Mucosa of rectum (tissue), 2 donors: ENCODE data around the gene TOP2B.

Experiments used
- H3K27ac ChIP-seq, 2 donors: one replicate each; pipeline ENCODE4 v1.7.0; 2013; ENCODE audit warnings: inconsistent platforms in 2 of 2, low read depth in 2 of 2, low read length in 2 of 2
- H3K27me3 ChIP-seq, 2 donors: one replicate each; pipeline ENCODE4 v1.7.0; 2013; ENCODE audit warnings: low read length in 2 of 2; ENCODE audit not compliant: control insufficient read depth in 2 of 2, insufficient read depth in 2 of 2
- H3K36me3 ChIP-seq, 2 donors: one replicate each; pipeline ENCODE4 v1.7.0; 2013; ENCODE audit warnings: low read length in 2 of 2; ENCODE audit not compliant: control insufficient read depth in 2 of 2, insufficient read depth in 2 of 2
- H3K4me1 ChIP-seq, 2 donors: one replicate each; pipeline ENCODE4 v1.7.0; 2013; ENCODE audit warnings: low read length in 2 of 2, mild to moderate bottlenecking in 1 of 2; ENCODE audit not compliant: control insufficient read depth in 2 of 2, insufficient read depth in 2 of 2
- H3K4me3 ChIP-seq, 2 donors: one replicate each; pipeline ENCODE4 v1.7.0; 2013; ENCODE audit warnings: low read length in 2 of 2
- H3K9ac ChIP-seq, 2 donors: one replicate each; pipeline ENCODE4 v1.7.0; 2013; ENCODE audit warnings: low read length in 2 of 2, low read depth in 1 of 2, mild to moderate bottlenecking in 1 of 2
- H3K9me3 ChIP-seq, 2 donors: one replicate each; pipeline ENCODE4 v1.7.0; 2013; ENCODE audit warnings: low read length in 2 of 2; ENCODE audit not compliant: control insufficient read depth in 2 of 2
- donor health status: healthy.
- donor health status: Normal muscosa, but diverticular disease.

Gene TOP2B

GRCh38 chr3:25586167-25586505 lies 78.6 kb downstream of the TOP2B start:
- H3K27me3 ChIP-seq: no peaks in the 10 kb centered on the region
- H3K36me3 ChIP-seq: no peaks in the 10 kb centered on the region
- H3K27ac ChIP-seq: no peak overlapping the region
- H3K9me3 ChIP-seq: no peaks in the 10 kb centered on the region
- H3K4me1 ChIP-seq: no peaks in the 10 kb centered on the region
- H3K4me3 ChIP-seq: no peak overlapping the region
- H3K9ac ChIP-seq: no peak overlapping the region

GRCh38 chr3:25585361-25586166 lies 79.1 kb downstream of the TOP2B start:
- Histone ChIP-seq H3K4me1 (no peaks in the 10 kb centered on the region), H3K9ac (no peak overlapping the region), H3K9me3 (no peaks in the 10 kb centered on the region), H3K4me3 (no peak overlapping the region), H3K27ac (no peak overlapping the region), H3K27me3 (no peaks in the 10 kb centered on the region), H3K36me3 (no peaks in the 10 kb centered on the region)

GRCh38 chr3:25584011-25584789 lies 80.5 kb downstream of the TOP2B start:
- Histone ChIP-seq H3K4me3 (no peak overlapping the region), H3K9me3 (no peaks in the 10 kb centered on the region), H3K27ac (no peak overlapping the region), H3K9ac (no peak overlapping the region), H3K4me1 (no peaks in the 10 kb centered on the region), H3K36me3 (no peaks in the 10 kb centered on the region), H3K27me3 (no peaks in the 10 kb centered on the region)

- Histone ChIP-seq H3K4me3 (no peak overlapping the region), H3K4me1 (no peaks in the 10 kb centered on the region), H3K9ac (no peak overlapping the region), H3K9me3 (no peaks in the 10 kb centered on the region), H3K27ac (no peak overlapping the region), H3K27me3 (no peaks in the 10 kb centered on the region), H3K36me3 (no peaks in the 10 kb centered on the region)
Observed at GRCh38 chr3:25583343-25583742, 81.4 kb downstream of the TOP2B start.

GRCh38 chr3:25582242-25582641 lies 82.5 kb downstream of the TOP2B start:
- Histone ChIP-seq H3K27me3 (no peaks in the 10 kb centered on the region), H3K9ac (no peak overlapping the region), H3K9me3 (no peaks in the 10 kb centered on the region), H3K4me1 (no peaks in the 10 kb centered on the region), H3K36me3 (no peaks in the 10 kb centered on the region), H3K27ac (no peak overlapping the region), H3K4me3 (no peak overlapping the region)

- Histone ChIP-seq H3K9ac (no peak overlapping the region), H3K9me3 (no peaks in the 10 kb centered on the region), H3K27ac (no peak overlapping the region), H3K27me3 (no peaks in the 10 kb centered on the region), H3K36me3 (no peaks in the 10 kb centered on the region), H3K4me1 (no peaks in the 10 kb centered on the region), H3K4me3 (no peak overlapping the region)
Observed at GRCh38 chr3:25581823-25582222, 82.9 kb downstream of the TOP2B start.

- Histone ChIP-seq H3K4me3 (no peak overlapping the region), H3K9me3 (no peaks in the 10 kb centered on the region), H3K36me3 (no peaks in the 10 kb centered on the region), H3K27me3 (no peaks in the 10 kb centered on the region), H3K27ac (no peak overlapping the region), H3K9ac (no peak overlapping the region), H3K4me1 (no peaks in the 10 kb centered on the region)
Observed at GRCh38 chr3:25581335-25581734, 83.4 kb downstream of the TOP2B start.

- Histone ChIP-seq H3K9me3 (no peaks in the 10 kb centered on the region), H3K27me3 (no peaks in the 10 kb centered on the region), H3K9ac (no peak overlapping the region), H3K4me1 (no peaks in the 10 kb centered on the region), H3K36me3 (no peaks in the 10 kb centered on the region), H3K27ac (no peak overlapping the region), H3K4me3 (no peak overlapping the region)
Observed at GRCh38 chr3:25580534-25580933, 84.2 kb downstream of the TOP2B start.

GRCh38 chr3:25578059-25578458 lies 86.6 kb downstream of the TOP2B start:
- no peak overlapping the region for H3K27ac ChIP-seq
- H3K4me1 ChIP-seq: no peaks in the 10 kb centered on the region
- no peak overlapping the region for H3K4me3 ChIP-seq
- H3K27me3 ChIP-seq: no peaks in the 10 kb centered on the region
- no peaks in the 10 kb centered on the region for H3K36me3 ChIP-seq
- H3K9ac ChIP-seq: no peak overlapping the region
- H3K9me3 ChIP-seq: no peaks in the 10 kb centered on the region

- Histone ChIP-seq H3K9ac (no peak overlapping the region), H3K36me3 (no peaks in the 10 kb centered on the region), H3K27me3 (no peaks in the 10 kb centered on the region)
Observed at GRCh38 chr3:25576831-25577454, 87.8 kb downstream of the TOP2B start.

More at GRCh38 chr3:25576831-25577454, 87.8 kb downstream of the TOP2B start:
- Histone ChIP-seq H3K4me3 (no peak overlapping the region), H3K27ac (no peak overlapping the region), H3K9me3 (no peaks in the 10 kb centered on the region), H3K4me1 (no peaks in the 10 kb centered on the region)
